Right lobe of liver (tissue), 6 donors: ENCODE measurements around the gene C20orf141. TPM values are rescaled to one million over a fixed set of nuclear protein-coding genes. Genes with fewer than 3 reads are reported as not detected.
A peak's percentile ranks its signal among the peaks of the same experiment; 100 is the strongest.

Experiments
- ATAC-seq, 4 donors: fragments of 200-7000 bp; cut with Tn5 transposase; one replicate each; pipeline ENCODE4 v1.9.1; 2020; ENCODE audit warnings: mild to moderate bottlenecking in 4 of 4, moderate library complexity in 4 of 4
- DNase-seq, 3 donors: peaks; one replicate each; pipeline ENCODE4 v3.0.0-alpha.2; 2020
- H3K27ac ChIP-seq, 3 donors: fragments of 200-600 bp; one replicate each; pipeline ENCODE4 v1.8.0; 2022
- H3K27me3 ChIP-seq, 2 donors: fragments of 200-600 bp; one replicate each; pipeline ENCODE4 v1.8.0; 2022
- H3K36me3 ChIP-seq, 4 donors: fragments of 200-600 bp; sonication (generic) in 1 of 4; one replicate each; pipeline versions ENCODE4 v1.5.1 to v1.8.0; 2017 to 2022; ENCODE audit warnings: control low read depth in 1 of 4
- H3K4me1 ChIP-seq, 4 donors: fragments of 200-600 bp; sonication (generic) in 1 of 4; one replicate each; pipeline versions ENCODE4 v1.5.1 to v1.8.0; 2017 to 2022; ENCODE audit warnings: control low read depth in 1 of 4
- H3K4me3 ChIP-seq, 3 donors: fragments of 200-600 bp; one replicate each; pipeline ENCODE4 v1.8.0; 2022
- H3K9me3 ChIP-seq, 4 donors: fragments of 200-600 bp; sonication (generic) in 1 of 4; one replicate each; pipeline versions ENCODE4 v1.5.1 to v1.8.0; 2017 to 2022; ENCODE audit warnings: control low read depth in 1 of 4
- CTCF ChIP-seq, 4 donors: fragments of 200-600 bp in 3 of 4; fragments of 450-650 bp in 1 of 4; IDR thresholded peaks; one replicate each; pipeline versions ENCODE4 v1.5.1 to v1.8.0; 2016 to 2022; ENCODE audit warnings: antibody characterized with exemption in 4 of 4, mild to moderate bottlenecking in 2 of 4
- POLR2A ChIP-seq: fragments of 450-650 bp; IDR thresholded peaks from one replicate; pipeline ENCODE4 v1.6.1; 2017; ENCODE audit warnings: antibody characterized with exemption, mild to moderate bottlenecking
- WGBS: methylation state at CpG from one replicate; pipeline ENCODE4 v1.1.6; 2018; ENCODE audit warnings: low coverage, low lambda C conversion rate; ENCODE audit not compliant: insufficient coverage; ENCODE audit errors: missing lambda C conversion rate; 5-methylcytosine and 5-hydroxymethylcytosine counted together
- intact Hi-C, 2 donors: fragments of 100-400 bp; cut with DNase I; formaldehyde crosslinking; loops; one replicate each; pipeline versions ENCODE4 v1.11.2 to v1.14.1; 2022
- total RNA-seq, 6 experiments: library from RNA; depleted of rRNA in 2 of 6; stranded (reverse); fragments of >200 nt in 2 of 6; fragmentation: NEBNext Ultra II Directional in 3 of 6; extraction: Animal tissue kit (Norgen Biotek cat#: 25700) in 3 of 6; gene quantifications; one replicate each; pipeline versions ENCODE4 v1.1.0 to v1.2.4, GENCODE V29; 2016 to 2023
- donor health status: DM: no; HTN: yes; CAD: no.
- donor health status: DM: no; HTN: no; CAD: no.
- donor health status: DM: no; HTN: no; CAD: no.
- donor health status: DM: no; HTN: yes; CAD: no.
- donor health status: DM: no; HTN: yes; CAD: no.

Gene C20orf141
- total RNA-seq, 6 experiments from 2014 or later: not detected

DNA sequence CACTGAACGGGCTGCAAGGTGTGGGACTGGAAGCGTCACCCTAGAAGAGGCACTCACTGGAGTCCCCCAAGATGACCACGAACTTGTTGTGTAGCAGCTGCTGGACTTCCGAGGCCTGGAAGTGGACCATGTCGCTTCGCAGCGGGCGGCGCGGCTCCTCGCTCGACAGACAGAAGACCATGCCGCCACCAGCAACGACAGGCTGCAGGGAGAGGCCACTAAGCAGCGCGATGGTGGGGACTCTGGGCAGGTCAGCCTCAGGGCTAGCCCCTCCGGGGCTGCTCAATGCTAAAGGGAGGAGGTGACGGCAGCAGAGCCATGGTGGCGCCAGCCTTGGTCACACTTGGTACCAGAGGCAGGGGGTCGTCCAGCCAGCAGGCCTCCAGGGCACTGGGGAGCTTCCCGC is 24.9 kb downstream of the C20orf141 start:
- Histone ChIP-seq H3K4me3 (peak overlapping the region; percentile 83 to 97 (median 96)), H3K4me1 (peaks cover 0 to 17% (median 2%) of the 10 kb centered on the region in 4 donors), H3K27ac (peak overlapping the region in 1 of 3 donors; percentile 71), H3K27me3 (no peaks in the 10 kb centered on the region), H3K36me3 (no peaks in the 10 kb centered on the region), H3K9me3 (no peaks in the 10 kb centered on the region)
- TF ChIP-seq CTCF (IDR thresholded peaks at IDR 0.05): no peak
- no peak for TF ChIP-seq POLR2A
- no peak for ATAC-seq
- no peak for DNase-seq
- no CpG with 5 or more reads among the region's 21 CpGs for WGBS
- intact Hi-C loops: no loop called here

DNA sequence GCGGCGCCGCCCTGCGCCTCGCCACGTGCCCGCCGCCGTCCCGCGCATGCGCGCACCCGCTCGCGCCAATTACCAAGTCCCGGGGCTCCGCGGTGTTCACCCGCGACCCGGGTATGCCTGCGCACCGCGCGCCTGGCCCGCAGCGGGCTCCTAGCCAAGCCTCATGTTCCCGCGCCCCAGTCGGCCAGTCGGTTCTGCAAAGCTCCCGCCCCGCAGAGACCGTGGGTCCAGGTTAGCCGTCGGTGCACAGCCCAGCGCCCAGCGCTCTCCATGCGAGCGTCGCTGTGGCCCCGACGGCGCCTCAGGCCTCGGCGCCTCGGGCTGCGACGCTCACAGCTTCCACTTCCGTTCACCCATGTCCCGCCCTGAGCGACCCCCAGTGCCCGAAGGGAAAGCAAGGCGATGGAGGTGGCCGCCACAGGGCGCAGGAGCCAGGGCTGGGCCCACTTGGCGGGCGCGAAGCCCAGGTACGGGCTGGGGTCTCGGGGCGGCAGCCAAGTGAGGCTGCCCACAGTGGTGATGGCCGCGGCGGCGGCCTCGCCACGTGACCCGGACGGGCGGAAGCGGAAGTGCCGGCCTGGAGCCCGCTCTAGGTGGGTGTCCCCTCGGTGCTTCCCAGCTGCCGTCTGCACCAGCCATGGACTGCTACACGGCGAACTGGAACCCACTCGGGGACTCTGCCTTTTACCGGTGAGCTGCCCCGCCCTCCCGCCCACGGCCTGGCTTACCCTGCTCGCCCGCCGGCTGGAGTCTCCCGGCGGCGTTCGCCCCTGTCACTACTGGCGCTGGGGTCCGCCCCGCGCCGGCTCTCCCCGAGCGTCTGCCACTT is 25.6 kb downstream of the C20orf141 start, which contains the start of the genes PCED1A and VPS16:
TSS of gene PCED1A (minus strand) at position 518 of the 829 bp plus-strand sequence. CDS start 743 bp downstream, outside the sequence.
TSS of gene VPS16 (plus strand) at position 608 of the 829 bp plus-strand sequence. CDS start at position 638, 30 bp downstream.
- Histone ChIP-seq H3K27me3 (no peaks in the 10 kb centered on the region), H3K27ac (peak within 1 kb of the TSS; percentile 71 to 93 (median 83)), H3K9me3 (no peaks in the 10 kb centered on the region), H3K4me1 (peaks cover 0 to 17% (median 2%) of the 10 kb centered on the region in 4 donors), H3K4me3 (peak within 1 kb of the TSS; percentile 83 to 97 (median 96)), H3K36me3 (no peaks in the 10 kb centered on the region)
- TF ChIP-seq CTCF (IDR thresholded peaks at IDR 0.05): no peak
- peak; percentile 64 for TF ChIP-seq POLR2A
- no CpG with 5 or more reads among the region's 98 CpGs for WGBS
- ATAC-seq (peak; percentile 97 to 98 (median 98)), DNase-seq (peak; percentile 89 to 91 (median 90))
- intact Hi-C loops: no loop called here

DNA sequence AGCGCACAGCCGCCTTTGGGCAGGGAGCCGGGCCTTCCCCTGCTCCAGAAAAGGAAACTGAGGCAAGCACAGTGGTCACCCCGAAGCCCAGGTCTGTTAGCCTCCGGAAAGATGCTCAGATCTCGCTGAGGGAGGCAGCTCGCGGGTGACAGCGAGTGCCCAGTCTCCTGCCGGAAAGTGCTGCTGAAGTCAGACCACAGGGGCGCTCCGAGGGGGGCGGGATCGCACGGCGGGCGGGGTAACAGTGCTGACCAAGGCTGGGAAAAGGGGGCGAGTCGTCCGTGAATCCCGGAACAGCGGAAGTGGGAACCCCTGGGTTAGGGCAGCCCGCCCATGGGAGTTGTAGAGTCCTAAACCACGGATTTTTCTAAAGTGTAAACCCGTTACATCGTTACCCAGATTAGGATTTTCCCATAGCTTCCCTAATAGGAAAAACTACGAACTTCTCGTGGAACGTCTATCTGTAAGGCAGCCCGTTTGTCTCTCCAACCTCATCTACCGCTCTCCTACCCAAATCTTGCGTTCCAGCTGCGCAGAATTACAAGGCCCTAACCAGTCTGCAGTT is 26.3 kb downstream of the C20orf141 start:
- ATAC-seq: peak; percentile 53 to 71 (median 58)
- Histone ChIP-seq H3K36me3 (no peaks in the 10 kb centered on the region), H3K9me3 (no peaks in the 10 kb centered on the region), H3K27me3 (no peaks in the 10 kb centered on the region), H3K4me1 (peaks cover 0 to 17% (median 2%) of the 10 kb centered on the region in 4 donors), H3K27ac (peak overlapping the region; percentile 71 to 93 (median 83)), H3K4me3 (peak overlapping the region; percentile 83 to 97 (median 96))
- WGBS: 15% methylated on average over 9 of the region's 33 CpGs
- no peak for TF ChIP-seq POLR2A
- no peak for TF ChIP-seq CTCF (IDR thresholded peaks at IDR 0.05)
- DNase-seq: peak in 2 of 3 donors; percentile 60 to 74
- intact Hi-C loops: no loop called here

GRCh38 chr20:2845607-2846006 is 30.8 kb downstream of the C20orf141 start:
- no peaks in the 10 kb centered on the region for H3K27me3 ChIP-seq
- H3K4me3 ChIP-seq: no peak overlapping the region
- peaks cover 0 to 9% (median 0%) of the 10 kb centered on the region in 4 donors for H3K4me1 ChIP-seq
- intact Hi-C loops: no loop called here
- H3K27ac ChIP-seq: no peak overlapping the region
- no peaks in the 10 kb centered on the region for H3K36me3 ChIP-seq
- H3K9me3 ChIP-seq: no peaks in the 10 kb centered on the region
- 77% methylated on average over 2 of the region's 2 CpGs for WGBS
- no peak for TF ChIP-seq POLR2A
- TF ChIP-seq CTCF (IDR thresholded peaks at IDR 0.05): no peak
- ATAC-seq: no peak
- no peak for DNase-seq
